GM12891 (cell line): ENCODE data around the gene OXCT2.
A peak's percentile ranks its signal among the peaks of the same experiment; 100 is the strongest.

Experiments
- DNase-seq: peaks from one replicate; pipeline ENCODE4 v3.0.0; 2011; ENCODE audit warnings: low spot score; ENCODE audit not compliant: insufficient read length
- FAIRE-seq: peaks from 2 replicates; lab custom pipeline; 2011; peaks lifted over from hg19 to GRCh38; lab: Jason Lieb, UNC
- PAX5 ChIP-seq: IDR thresholded peaks from 2 replicates; pipeline ENCODE4 v1.6.1; 2011; ENCODE audit warnings: low read length, moderate library complexity, mild to moderate bottlenecking; ENCODE audit not compliant: insufficient read depth, severe bottlenecking
- POLR2A ChIP-seq: IDR thresholded peaks from 2 replicates; pipeline ENCODE4 v1.6.1; 2011; ENCODE audit warnings: low read depth, low read length, control low read depth
- POLR2AphosphoS5 ChIP-seq: IDR thresholded peaks from 2 replicates; pipeline ENCODE4 v1.6.1; 2011; ENCODE audit warnings: low read depth, low read length, control low read depth
- POU2F2 ChIP-seq: IDR thresholded peaks from 2 replicates; pipeline ENCODE4 v1.6.1; 2011; ENCODE audit warnings: low read depth, mild to moderate bottlenecking, control low read depth, low read length, moderate library complexity
- SPI1 ChIP-seq: IDR thresholded peaks from 2 replicates; pipeline ENCODE4 v1.6.1; 2011; ENCODE audit warnings: low read depth, low read length, control low read depth
- TAF1 ChIP-seq: IDR thresholded peaks from 2 replicates; pipeline ENCODE4 v1.6.1; 2011; ENCODE audit warnings: low read depth, low read length, control low read depth

Gene OXCT2

GRCh38 chr1:39729030-39729429 lies 42.1 kb downstream of the OXCT2 start:
- TF ChIP-seq POLR2A (no peak), PAX5 (no peak), POU2F2 (no peak), POLR2AphosphoS5 (no peak), SPI1 (no peak), TAF1 (no peak)
- FAIRE-seq (no peak), DNase-seq (no peak)

- no peak for TF ChIP-seq POLR2A
- no peak for TF ChIP-seq POU2F2
- no peak for TF ChIP-seq SPI1
- TF ChIP-seq POLR2AphosphoS5 = no peak
- TF ChIP-seq PAX5 = no peak
- no peak for TF ChIP-seq TAF1
- DNase-seq (no peak), FAIRE-seq (peak; percentile 33)
Observed at GRCh38 chr1:39727932-39728317, 43.2 kb downstream of the OXCT2 start.

DNA sequence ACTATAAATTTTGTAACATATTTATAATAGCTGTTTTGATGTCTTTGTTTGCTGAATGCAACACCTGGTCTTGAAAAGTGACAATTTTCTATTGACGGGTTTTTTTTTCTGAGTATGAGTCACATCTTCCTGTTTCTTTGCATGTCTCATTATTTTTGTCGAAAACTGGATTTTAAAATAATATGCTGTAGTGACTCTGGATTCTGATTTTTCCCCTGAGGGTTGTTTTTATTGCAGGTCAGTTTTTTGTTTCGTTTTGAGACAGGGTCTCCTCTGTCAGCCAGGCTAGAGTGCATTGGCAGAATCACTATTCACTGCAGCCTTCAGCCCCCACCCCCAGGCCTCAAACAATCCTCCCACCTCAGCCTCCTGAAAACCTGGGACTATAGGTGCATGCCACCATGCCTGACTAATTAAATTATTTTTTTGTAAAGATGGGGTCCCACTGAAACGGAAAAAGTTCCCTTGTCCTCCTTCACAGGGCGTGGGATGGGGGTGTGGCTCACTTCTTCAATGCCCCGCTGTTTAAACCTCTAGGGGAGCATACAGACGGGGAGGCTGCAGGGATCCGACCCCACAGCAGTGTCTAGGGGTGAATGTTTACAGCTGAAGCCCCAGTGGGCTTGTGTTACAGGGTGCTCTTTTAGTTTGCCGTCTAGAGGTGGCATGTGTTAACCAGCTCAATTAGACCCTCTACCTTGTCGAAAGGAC lies 43.8 kb downstream of the OXCT2 start:
- no peak for DNase-seq
- peak; percentile 9 for FAIRE-seq

DNA sequence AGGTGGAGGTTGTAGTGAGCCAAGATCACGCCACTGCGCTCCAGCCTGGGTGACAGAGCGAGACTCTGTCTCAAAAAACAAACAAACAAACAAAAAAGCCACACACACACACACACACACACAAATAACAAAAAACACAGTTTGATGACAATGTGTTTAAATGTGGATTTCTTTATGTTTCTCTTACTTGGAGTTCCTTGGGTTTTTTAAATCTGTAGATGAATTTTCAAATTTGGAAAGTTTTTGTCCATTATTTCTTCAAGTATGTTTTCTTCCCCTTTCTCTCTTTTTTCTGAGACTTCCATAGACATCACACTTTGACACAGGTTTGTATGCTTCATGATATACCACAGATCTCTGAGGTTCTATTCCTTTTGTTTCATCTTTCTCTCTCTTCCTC lies 44.5 kb downstream of the OXCT2 start:
- FAIRE-seq = no peak
- TF ChIP-seq POLR2A (no peak), PAX5 (no peak)

More for the DNA sequence above, 43.8 kb downstream of the OXCT2 start:
- TF ChIP-seq PAX5 (no peak), TAF1 (no peak), POLR2A (no peak), POLR2AphosphoS5 (no peak), POU2F2 (no peak), SPI1 (no peak)

GRCh38 chr1:39722495-39722894 lies 48.7 kb downstream of the OXCT2 start:
- FAIRE-seq (no peak), DNase-seq (no peak)
- TF ChIP-seq POLR2A (no peak), SPI1 (no peak)

More for the DNA sequence above, 44.5 kb downstream of the OXCT2 start:
- no peak for DNase-seq

DNA sequence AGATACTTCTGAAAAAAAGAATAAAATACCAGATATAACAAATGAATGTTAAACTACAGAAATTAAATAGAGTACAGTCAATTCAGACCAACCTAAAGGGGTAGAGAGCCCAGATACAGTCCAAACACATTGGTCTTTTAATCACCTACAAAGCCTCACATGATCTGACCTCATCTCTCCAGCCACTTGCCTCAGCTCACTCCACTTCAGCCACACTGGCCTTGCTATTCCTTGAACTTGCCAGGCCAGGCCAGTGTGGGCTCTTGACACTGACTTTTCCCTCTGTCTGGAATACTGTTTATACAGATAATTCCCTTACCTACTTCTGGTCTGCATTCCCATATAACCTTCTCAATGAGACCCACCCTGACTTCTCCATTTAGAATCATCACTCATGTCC lies 49.5 kb downstream of the OXCT2 start:
- DNase-seq = no peak
- TF ChIP-seq TAF1 (no peak), PAX5 (no peak), POU2F2 (no peak)
- no peak for FAIRE-seq

DNA sequence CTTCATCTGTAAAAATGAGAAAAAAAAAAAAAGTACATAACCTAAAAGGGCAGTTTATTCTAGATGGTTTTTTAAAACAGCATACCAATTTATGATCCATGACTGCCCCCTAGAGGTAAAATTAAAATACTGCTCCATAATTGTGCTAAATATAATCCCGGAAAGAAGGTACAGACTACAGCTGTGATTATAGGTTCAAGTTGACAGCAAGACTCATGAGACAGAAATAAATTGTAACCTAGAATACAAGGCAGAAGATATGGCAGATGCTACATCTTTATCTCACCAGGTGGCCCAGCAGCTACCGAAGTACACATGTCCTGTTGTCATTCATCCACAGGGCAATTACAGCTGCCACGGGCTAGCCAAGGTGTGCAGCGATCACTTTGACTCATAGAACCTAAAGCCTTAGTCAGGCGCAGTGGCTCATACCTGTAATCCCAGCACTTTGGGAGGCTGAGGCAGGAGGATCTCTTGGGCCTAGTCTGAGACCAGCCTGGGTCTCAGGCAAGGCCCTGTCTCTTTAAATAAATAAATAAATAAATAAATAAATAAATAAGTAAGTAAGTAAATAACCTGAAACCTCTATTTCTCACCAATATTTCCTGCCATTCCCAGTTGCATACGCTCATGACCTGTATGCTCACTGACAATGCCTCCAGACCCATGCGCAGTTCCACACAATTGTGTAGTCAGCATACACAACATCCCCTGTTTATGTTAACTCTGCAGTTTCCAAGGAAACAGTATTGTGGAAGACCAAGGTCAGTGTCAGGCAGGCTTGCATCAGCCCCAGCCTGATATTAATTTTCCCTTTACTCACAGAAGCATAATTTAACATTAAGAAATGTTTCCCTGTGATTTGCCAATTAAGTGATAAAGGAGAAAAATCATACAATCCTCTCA lies 50.8 kb downstream of the OXCT2 start:
- DNase-seq = no peak
- TF ChIP-seq POU2F2 = no peak
- TF ChIP-seq SPI1 = no peak
- no peak for TF ChIP-seq POLR2A
- no peak for TF ChIP-seq POLR2AphosphoS5
- no peak for TF ChIP-seq TAF1
- TF ChIP-seq PAX5 = no peak
- peak; percentile 66 for FAIRE-seq
